DMS79 treated with DMSO at 0.1 percent for 48 hours (cell line): ENCODE data around the gene HKDC1.
"Not testable (repeated sequence)": the region's sequence is repeated elsewhere in the genome, so short reads cannot be mapped to it uniquely, and the experiment has no call there.

Source experiments
- DNase-seq: peaks from one replicate; lab custom pipeline; 2025; lab: John Stamatoyannopoulos, UW

Gene HKDC1

DNA sequence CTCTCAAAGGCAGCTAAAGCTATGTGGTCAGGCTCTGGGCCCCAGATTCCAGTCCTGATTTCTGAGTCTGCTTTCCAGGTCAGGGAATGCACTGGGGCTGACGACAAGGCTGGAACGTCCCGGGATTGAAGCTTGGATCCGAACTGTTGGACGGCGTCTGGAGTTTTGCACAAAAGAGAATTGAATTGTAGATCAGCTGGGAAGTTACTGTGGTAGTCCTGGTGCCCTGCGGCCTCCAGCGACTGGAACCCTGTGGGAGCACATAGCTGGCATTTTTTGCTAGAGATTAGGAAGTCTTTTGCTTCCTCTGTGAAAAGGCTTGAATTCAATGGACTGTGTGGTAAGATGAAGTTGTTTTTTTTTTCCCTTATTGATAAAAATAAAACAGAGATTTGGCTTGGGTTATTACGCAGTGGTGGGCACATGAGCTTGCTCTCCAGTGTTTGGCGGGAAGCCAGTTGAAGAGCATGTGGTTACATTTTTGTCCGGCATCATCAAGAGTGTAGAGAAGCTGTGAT, 58.4 kb downstream of the HKDC1 start, which contains the start of gene HK1:
HK1 (plus strand) TSS at position 51 of the 518 bp plus-strand sequence.
- DNase-seq: no peak

DNA sequence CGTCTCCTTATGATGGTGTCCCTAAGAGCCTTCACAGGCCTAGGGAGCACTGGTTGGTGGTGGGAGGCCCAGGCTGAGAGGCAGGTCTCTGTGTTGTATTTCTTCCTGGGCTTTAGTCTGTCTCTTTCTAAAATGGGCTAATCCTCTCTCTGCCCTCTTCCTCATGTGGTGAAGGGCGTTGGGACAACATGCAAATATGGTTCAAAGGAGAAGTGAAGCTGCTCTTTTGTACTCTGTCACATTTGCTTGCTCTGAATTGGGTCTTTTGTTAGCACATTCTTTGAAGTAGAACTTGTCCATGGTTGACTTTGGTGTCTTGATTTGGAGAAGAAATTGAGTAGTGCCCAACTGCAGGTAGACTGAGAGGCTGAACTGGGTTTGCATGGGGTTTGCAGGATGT, 59.0 kb downstream of the HKDC1 start:
- no peak for DNase-seq

DNA sequence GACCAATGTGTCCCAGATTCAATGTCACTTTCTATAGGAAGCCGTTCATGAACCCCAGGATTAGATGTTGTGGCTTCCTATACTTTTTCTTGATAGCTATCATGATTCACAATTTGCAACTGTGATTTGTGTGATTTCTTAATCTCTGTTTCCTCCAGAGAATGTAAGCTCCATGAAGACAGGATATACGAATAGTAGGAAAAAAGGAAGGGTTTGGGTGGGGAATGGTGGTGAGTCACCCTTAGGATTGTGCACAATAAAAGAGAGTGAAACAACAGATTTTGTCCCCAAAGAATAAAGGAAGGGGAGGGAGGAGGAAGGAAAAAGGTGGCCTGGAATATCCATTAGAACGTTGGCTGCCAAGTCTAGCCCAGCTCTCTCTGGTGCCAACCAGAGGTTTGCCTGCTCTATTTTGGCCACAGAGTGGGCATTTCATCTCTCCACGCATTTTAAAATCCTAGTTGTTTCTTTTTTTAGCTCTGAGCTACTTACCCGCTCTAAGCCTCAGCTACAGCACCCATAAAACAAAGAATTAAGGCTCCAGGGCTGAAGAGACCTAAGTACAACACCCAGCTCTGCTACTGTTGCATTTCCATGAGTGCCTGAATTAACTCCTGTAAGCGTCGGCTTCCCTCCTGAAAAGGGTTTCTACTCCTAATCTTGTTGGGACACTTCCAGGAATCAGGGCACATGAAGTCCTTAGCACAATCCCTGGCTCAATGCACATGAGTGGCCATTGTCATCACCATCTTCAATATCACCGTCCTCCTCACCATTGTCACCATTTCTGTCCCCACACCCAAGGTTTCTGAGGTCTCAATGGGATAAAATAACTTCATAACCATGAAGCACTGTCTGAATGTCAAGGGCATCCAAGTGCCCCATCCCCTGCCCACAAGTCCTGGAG, 61.6 kb downstream of the HKDC1 start:
- no peak for DNase-seq

DNA sequence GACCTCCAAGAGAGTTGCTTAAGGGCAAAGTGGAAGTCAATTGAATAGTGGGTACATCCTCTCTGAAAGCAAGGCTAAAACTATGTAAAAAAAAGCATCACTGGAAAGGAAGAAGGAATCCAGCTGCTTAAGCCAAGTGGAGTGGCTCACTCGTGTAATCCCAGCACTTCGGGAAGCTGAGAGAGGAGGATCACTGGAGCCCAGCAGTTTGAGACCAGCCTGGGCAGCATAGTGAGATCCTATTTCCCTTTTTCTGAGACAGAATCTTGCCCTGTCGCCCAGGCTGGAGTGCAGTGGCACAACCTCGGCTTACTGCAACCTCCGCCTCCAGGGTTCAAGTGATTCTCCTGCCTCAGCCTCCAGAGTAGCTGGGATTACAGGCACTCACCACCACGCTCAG, 64.3 kb downstream of the HKDC1 start:
- DNase-seq: not testable (repeated sequence)

DNA sequence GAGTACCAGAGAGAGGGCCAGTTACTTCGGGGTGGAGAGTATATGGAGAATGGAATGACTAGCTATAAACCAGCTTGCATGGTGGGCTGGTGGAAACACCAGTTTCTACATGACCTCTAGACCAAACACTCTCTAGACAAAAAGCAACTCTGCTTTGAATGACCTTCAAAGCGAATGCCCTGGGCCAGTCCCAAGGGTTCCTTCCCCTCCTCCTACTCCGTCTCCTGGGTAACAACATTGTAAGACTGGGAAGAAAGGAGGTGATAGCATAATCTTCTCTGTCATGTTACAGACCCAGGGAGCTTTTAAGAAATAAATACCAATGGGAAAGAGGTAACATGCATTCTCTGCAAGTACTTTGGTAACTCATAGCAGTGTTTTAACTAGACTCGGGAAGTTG, 65.6 kb downstream of the HKDC1 start:
- no peak for DNase-seq

DNA sequence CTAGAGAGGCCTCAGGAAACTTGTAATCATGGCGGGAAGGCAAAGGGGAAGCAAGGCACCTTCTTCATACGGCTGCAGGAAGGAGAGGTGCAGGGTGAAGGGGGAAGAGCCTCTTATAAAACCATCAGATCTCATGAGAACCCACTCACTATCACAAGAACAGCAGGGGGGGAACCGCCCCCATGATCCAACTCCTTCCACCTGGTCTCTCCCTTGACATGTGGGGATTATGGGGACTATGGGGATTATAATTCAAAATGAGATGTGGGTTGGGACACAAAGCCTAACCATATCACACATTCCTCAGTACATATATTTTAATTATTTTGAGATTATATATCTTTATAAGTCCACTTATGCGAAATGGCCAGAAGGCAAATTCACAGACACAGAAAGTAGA, 67.0 kb downstream of the HKDC1 start:
- no peak for DNase-seq

DNA sequence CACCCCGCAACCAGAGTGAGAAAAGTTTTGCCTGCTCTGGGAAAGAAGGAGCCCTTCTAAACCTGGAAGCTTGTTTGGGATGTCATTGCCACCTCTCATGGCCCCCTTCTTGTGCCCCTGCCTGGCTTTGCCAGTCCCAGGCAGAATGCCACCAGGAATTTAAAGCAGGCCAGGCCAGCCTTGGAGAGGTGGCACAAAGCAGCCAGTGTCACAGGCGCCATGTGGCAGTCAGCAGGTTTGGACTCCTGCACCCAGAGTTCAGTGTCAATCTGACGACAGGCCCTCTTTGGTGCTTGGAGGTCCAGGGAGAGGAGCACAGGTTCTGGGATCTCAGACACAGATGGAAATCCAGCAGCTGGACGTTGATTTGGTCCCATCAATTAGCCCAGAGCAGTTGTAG, 70.9 kb downstream of the HKDC1 start:
- no peak for DNase-seq

DNA sequence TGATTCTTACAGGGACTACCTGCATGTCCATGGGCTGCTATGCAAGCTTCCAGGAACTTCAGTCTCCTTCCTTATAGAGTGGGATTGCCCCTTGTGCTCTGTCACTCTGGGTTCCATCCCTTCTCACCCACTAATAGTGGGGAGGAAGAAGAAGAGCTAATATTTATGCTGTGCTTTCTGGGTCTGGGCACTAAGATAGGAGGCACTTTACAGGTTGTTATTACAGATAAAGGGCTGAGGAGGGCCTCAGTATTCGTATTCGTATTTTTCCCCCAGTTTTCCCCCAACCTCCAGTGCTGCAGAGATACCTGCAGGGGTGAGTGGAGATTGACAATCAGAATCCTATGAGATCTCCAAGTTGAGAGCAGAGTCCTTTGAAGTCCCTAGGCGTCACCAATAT, 72.3 kb downstream of the HKDC1 start:
- no peak for DNase-seq

DNA sequence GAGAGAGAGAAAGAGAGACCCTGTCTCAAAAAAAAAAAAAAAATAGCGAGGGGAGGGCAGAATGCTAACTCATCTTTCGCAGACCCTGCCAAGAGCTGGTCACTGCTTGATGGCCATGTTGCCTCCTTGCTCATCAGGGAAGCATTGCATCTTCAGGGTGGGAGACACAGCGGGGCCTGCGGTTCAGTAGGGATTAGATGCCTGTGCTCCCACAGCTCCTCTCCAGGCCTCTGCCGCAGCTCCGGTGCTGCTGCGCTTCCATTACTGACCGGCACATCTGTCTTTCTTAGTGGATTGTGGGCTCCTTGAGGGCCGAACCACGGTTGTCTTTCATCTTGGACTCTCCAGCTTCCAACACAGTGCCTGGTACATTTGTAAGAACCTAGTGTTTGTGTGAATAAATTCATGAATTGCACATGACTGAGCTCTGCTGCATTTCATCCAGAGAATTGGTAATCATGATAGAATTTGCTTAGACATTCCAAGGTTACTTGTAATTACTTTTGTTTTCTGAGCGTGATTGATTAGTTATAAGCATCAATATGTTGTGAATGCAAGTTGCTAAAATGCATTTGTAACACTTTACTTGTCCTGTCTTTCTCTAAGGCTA, 75.0 kb downstream of the HKDC1 start:
- DNase-seq: no peak

DNA sequence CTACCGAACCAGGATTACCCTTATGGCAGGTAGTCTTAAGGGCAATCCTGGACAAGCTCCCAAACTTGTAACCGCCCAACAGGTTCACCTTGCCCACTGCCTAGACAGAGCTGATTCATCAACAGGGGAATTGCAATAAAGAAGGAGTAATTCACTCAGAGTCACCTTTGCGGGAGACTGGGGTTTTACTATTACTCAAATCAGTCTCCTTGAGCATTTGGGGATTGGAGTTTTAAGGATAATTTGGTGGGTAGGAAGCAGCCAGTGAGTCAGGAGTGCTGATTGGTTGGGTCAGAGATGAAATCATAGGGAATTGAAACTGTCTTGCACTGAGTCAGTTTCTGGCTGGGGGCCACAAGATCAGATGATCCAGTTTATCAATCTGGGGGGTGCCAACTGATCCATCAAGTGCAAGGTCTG, 83.5 kb downstream of the HKDC1 start:
- DNase-seq: no peak

DNA sequence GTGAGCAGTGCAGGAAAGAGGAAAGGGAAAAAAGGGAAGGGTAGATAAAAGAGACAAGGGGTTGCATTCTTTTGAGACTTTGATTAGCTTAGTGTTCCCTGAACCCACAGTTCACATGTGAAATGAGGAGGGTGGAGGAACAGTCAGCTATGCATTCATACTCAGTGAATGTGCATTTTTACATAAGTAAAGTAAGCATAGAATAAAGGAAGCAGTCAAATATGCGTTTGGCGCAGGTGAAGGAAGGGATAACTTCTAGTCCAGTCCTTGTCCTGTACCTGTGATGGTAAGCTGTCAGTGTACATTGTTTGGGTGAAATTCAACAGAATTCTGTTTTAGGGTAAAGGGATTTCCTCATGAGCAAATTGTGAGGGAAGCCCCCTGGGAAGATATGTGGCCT, 86.3 kb downstream of the HKDC1 start:
- no peak for DNase-seq

DNA sequence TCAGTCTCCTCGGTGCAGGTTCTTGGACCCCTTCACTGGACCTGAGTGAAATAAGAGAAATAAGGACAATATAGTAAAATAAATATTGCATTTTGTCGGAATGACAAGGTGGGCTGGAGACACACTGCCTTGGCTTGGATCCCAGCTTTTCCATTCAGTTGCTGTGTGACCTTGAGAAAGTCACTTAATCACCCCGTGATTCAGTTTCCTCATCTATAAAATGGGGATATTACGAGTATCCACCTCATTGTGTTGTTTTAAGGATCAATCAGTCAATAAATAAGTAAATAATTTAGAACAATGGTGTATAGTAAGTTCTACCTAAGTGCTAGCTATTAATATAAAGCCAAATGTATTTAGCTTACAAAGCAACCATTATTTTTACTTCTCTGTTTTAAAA, 87.3 kb downstream of the HKDC1 start:
- DNase-seq: no peak

DNA sequence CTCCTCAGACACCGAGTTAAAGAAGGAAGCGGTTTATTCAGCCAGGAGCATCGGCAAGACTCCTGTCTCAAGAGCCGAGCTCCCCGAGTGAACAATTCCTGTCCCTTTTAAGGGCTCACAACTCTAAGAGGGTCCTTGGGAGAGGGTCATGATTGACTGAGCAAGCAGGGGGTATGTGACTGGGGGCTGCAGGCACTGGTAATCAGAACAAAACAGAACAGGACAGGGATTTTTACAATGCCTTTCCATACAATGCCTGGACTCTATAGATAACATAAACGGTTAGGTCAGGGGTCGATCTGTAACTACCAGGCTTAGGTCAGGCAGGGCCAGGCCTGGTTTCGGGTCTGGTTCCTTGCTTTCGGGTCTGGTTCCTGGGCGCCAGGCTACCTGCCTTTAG, 88.2 kb downstream of the HKDC1 start:
- not testable (repeated sequence) for DNase-seq

DNA sequence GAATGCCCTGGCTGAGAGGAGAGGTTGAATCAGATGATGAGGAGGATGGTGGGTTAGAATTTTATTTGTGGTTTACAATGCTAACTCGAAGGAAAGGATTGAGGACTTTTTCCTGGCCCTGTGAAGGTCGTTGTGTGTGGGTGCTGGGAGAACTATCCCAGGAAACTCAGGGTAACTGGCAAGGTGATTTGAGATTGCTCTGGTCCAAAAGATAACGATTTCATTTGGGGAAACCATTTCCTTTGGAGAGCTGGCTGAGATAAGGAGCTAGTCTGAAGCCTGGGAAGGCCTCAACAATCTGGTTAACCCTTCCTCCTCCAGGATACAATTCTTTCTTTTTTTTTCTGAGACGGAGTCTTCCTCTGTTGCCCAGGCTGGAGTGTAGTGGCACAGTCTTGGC, 91.2 kb downstream of the HKDC1 start:
- DNase-seq: no peak

DNA sequence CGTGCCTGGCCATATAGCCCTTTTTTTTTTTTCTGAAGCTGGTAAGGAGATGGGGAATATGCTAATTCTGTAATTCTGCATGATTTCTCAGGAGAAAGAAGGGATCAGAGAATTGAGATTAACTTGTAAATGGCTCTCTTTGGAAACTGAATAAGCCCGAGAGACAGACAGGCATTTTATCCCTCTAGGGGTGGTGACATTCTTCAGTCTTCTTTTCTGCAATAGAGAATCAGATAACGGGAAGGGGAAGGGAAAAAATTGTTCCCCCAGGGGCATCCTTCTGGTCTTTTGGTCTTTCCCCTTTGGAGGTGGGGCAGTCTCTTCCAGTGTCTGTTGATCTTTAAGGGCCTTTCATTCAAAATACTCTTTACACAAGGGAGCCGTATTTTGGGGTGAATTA, 92.4 kb downstream of the HKDC1 start:
- no peak for DNase-seq

DNA sequence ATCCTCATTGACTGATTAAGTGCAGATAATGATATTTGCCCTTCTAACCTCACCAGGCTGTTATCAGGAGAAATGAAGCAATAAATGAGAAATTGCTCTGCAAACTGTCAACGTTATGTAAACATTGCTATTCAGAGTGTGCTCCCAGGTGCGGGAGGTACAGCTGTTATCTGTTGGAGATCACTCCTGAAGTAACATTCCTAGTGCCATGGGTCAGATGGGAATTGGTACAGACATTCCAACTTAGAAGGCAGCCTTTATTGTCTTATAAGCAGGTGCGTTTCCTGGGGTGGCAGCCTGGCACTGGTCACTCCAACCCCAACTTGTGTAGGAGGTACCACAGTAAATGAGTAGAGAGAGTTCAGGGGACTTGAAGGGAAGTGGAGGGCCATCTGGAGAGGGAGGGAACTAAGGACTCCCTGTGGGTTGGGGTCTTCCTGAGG, 95.0 kb downstream of the HKDC1 start:
- DNase-seq: no peak

DNA sequence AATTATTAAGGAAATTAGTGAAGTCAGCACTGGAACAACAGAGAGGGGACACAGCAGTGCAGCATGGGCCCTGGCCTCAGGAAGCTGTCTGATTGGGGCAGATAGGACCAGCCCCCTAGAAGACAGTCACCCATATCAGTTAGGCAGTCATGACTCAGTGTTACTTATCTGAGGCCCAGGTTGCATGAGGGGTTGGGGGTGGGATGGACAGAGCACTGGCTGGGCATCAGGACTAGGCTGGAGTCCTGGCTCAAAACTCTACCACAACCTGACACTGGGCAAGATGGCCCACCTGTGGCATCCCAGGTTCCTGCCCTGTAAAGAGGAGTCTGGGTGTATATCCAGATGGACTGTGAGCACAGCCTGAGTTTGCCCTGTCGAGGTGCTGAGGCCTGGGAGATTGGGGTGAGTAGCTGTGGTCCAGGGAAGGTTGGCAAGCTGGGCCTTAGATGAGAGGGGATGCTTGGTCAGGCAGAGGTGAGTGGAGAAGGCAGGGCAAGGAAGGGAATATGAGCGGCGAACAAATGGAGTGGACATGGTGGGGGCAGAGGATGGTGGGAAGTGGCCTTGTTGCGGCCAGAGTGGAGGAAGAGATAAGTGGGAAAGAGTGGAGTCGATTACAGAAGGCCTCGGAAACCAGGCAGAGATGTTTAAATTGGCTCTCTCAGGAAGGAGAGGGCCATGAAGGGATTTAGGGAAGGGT, 95.6 kb downstream of the HKDC1 start:
- DNase-seq: no peak

DNA sequence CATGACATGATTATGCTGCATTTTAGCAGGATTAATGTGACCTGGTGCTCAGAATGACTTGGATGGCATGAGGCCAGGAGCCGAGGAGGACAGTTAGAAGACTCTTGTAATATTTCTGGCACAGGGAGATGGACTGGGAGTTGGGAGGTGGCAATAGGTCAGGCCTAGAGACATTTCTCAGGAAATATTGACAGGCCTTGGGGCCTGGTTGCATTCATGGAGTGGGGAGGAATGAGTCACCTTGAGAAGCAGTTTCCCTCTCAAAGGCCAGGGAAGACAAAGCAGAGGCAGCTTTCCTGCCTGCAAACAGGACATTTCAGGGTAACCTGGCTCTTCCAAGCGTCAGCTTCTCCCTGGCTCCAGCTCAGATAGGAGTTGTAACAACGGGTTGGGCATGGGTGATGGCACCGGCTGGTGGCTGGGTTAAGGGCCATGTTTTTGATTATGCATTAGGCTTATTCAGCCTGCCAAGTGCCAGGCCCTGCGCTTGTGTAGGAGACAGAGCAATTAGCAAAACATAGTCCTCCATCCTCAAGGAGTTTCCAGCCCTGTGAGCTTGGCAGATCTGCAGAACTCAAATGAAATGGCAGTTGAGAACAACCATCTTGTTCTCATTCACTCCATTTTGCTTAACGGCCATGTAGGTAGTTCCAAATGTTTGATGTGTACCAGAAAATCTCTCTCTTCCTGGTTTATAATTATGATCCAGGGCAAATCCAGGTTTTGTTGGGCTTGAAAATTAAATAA, 96.4 kb downstream of the HKDC1 start:
- DNase-seq: no peak
